GM12878 (cell line): ENCODE data around the gene HMCN2.

Experiments used
- CTCF ChIP-seq, 3 experiments: IDR thresholded peaks in 2 of 3; conservative IDR thresholded peaks in 1 of 3; 2 replicates each; pipeline ENCODE4 v1.5.1; 2011; ENCODE audit warnings: low read depth in 3 of 3, low read length in 3 of 3, mild to moderate bottlenecking in 3 of 3, control low read depth in 2 of 3, moderate library complexity in 2 of 3, inconsistent platforms in 1 of 3, mixed read lengths in 1 of 3; ENCODE audit not compliant: control insufficient read depth in 2 of 3, insufficient read depth in 1 of 3; ENCODE audit errors: extremely low read depth in 1 of 3
- MLLT1 ChIP-seq: fragments of 450-650 bp; IDR thresholded peaks from 2 replicates; pipeline ENCODE4 v1.6.1; 2016; ENCODE audit warnings: mild to moderate bottlenecking
- NRF1 ChIP-seq: conservative IDR thresholded peaks from 2 replicates; pipeline ENCODE4 v1.6.1; 2011; ENCODE audit warnings: mild to moderate bottlenecking, low read depth, low read length, improper control_type of control experiment
- POLR2AphosphoS5 ChIP-seq: IDR thresholded peaks from 2 replicates; pipeline ENCODE4 v1.6.1; 2011; ENCODE audit warnings: mild to moderate bottlenecking, low read length, inconsistent platforms
- YY1 ChIP-seq: IDR thresholded peaks from 2 replicates; pipeline ENCODE4 v1.6.1; 2011; ENCODE audit warnings: low read depth, mild to moderate bottlenecking, low read length
- ZZZ3 ChIP-seq: IDR thresholded peaks from 2 replicates; pipeline ENCODE4 v1.6.1; 2011; ENCODE audit warnings: low read depth; ENCODE audit not compliant: control insufficient read depth, insufficient read length

DNA sequence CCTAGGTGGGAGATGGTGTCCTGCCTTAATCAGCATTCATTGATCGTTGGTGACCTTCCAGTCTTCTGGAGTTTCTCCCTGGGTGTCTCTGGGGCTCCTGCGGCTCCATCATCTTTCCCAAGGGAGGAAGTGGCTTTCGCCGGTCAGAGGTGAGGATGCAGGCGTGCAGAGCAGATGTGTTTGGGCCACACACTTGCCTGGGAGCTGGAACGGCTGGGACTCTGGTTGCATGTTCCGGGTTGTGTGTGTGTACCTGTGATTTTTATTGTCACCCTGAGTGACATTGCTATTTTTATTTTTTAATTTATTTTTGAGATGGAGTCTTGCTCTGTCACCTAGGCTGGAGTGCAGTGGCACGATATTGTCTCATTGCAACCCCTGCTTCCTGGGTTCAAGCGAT lies 9.6 kb downstream of the HMCN2 start:
- TF ChIP-seq MLLT1 (no peak), NRF1 (no peak), CTCF (IDR thresholded peaks at IDR 0.05 in 2 of 3, conservative IDR thresholded peaks at IDR 0.05 in 1 of 3; ENCODE audit: control insufficient read depth in 2 of 3, extremely low read depth in 1 of 3, insufficient read depth in 1 of 3, low read depth in 3 of 3, low read length in 3 of 3) (no peak), POLR2AphosphoS5 (no peak), YY1 (no peak), ZZZ3 (no peak)
